Hematopoietic multipotent progenitor cell treated with erythropoietin and hydrocortisone succinate and interleukin-3 and kit ligand, for 17 days (in vitro differentiated cells): ENCODE data around the gene SH3PXD2B.
A peak's percentile ranks its signal among the peaks of the same experiment; 100 is the strongest.
"Not testable (repeated sequence)": the region's sequence is repeated elsewhere in the genome, so short reads cannot be mapped to it uniquely, and the experiment has no call there.

Source experiments
- DNase-seq: peaks from one replicate; pipeline ENCODE4 v3.0.0-alpha.2; 2015; ENCODE audit warnings: low spot score

The SH3PXD2B gene

DNA sequence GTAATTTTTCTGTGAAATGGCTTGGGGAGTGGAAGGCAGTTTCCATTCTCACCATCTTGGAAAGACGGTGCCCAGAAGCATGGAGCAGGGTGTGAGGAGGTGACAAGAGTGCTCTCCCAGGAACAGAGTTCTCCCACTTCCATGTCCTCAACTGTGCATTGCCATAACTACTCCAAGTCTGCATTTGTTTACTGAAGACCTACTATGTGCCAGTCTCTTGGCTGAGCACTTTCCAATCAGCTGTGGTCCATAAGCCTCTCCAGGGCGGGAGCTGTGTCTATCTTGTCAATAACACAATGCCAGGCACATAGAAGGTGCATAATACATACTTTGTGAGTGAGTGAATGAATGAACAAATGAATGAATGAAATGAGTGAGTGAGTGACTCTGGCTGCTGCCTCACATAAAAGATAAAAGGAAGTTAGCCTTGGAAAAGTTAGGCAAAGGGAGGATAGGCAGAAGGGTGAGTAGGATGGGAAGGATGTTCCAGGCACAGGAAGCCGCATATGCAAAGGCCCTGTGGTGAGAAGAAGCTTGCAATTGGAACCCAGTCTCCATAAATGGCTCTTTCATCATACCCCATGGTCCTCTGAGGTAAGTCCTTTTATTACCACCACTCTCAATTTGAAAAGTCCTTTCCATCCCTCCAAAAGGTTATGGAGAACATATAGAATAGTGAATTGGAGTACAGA lies 31.3 kb upstream of the SH3PXD2B start:
- no peak for DNase-seq

DNA sequence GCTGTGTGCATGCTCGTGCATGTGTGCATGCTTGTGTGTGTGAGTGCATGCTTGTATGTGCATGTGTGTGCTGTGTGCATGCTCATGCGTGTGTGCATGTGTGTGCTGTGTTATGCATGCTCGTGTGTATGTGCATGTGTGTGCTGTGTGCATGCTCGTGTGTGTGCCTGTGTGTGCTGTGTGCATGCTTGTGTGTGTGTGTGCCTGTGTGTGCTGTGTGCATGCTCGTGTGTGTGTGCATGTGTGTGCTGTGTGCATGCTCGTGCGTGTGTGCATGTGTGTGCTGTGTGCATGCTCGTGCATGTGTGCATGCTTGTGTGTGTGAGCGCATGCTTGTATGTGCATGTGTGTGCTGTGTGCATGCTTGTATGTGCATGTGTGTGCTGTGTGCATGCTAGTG lies 30.3 kb upstream of the SH3PXD2B start:
- DNase-seq = no peak

DNA sequence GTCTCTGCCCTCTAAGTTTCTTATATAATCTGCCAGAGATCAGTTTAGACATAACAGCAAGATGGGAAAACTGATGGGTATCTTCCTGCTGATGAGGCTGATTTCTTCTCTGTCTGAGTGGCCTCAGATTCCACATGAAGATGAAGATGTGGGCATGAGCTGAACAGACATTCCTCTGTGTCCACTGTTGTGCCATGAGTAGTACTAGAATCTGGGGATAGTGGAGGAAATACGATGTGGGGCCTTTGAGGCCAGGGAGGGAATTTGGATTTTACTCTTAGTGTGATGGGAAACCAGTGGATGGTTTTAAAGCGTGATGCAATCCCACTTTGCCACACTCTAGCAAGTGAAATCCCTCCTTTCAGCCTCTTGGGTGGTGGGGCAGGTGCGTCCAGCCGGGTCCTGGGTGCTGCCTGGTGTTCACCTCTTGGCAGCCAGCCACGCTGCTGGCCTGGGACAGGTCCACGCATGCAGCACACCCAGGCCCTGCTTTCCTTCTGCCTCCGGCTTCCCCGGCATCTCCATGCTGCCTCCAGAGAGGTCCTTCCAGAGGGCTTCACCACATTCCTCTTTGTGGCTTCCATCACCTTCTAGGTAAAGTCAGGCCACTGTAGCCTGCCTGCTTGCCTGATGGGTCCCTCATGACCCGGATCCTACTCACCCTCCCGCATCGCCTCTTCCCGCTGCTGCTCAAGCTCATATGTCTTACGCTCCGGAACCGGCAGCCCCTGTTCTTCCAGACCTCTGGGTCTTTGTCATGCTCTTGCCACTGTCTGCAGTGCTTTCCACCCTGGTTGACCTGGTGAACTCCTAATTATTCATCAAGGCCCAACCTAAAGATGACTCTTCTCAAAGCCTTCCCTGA lies 28.1 kb upstream of the SH3PXD2B start:
- no peak for DNase-seq

DNA sequence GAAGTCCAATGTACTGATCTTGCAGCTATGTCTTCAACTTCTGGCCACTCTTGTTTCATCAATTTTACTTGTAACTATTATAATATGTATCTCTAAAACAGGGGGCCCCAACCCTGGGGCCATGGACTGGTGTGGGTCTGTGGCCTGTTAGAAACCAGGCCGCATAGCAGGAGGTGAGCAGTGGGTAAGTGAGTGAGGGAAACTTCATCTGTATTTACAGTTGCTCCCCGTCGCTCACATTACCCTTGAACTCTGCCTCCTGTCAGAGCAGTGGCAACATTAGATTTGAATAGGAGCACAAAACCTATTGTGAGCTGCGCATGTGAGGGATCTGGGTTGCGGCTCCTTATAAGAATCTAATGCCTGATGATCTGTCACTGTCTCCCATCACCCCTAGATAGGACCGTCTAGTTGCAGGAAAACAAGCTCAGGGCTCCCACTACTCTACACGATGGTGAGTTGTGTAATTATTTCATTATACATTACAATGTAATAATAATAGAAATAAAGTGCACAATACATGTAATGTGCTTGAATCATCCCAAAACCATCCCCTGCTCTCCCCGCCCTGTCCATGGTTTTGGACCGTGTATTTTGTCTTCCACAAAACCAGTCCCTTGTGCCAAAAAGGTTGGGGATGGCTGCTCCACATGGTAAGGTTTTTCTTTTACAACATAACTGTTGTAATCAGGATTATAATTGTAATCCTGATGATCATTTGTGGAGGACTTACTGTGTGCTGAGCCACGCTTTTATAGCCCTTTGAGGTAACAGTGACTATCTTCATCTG lies 26.9 kb upstream of the SH3PXD2B start:
- DNase-seq = no peak

DNA sequence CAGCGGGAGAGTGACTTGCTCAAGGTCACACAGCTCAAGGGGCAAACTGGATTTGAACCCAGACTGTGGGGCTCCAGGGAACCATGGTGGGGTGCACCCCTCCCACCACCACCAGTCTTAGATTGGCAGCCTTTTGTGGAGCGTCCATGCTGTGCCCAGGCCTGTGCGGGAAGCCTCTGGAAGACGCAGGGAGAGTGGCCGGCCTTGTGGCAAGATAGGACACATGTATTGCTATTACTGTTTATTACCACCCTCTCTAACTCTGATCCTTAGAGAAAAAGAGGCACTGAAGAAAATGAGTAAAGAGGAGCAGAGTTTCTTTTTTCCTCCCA lies 25.4 kb upstream of the SH3PXD2B start:
- DNase-seq = no peak

DNA sequence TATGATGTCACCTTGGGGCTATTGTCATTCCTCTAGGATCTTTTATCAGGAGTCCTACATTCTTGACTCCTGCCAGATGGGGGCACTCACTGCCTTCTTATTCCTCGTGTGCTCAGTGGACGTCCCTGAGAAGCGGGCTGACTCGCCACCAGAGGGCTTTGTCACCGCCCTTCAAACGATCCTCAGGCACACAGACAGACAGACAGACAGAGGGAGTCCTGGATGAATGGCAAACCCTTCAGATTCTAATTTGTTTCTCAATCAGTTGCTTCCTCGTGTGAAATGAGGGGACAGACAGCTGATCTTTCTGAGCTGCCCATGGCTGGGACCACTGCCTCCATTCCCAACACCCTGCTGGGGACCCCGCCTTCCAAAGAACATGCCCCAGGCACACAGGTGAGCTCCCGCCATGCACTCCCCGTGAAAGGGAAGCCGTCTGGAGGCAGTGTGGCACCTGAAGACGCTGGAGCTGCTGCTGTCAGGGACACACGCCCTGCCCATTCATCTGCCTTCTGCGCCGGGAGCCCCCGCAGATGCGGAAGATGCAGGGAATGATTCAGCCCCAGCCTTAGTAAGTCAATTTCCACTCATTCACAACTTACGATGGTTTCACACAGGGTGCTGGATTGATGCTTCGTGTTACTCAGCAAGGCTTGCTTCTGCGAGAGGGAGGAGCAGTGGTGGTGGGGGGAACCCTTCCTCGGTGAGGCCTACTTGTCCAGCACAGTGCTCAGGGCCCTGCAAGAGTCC lies 24.9 kb upstream of the SH3PXD2B start:
- DNase-seq = peak; percentile 65

DNA sequence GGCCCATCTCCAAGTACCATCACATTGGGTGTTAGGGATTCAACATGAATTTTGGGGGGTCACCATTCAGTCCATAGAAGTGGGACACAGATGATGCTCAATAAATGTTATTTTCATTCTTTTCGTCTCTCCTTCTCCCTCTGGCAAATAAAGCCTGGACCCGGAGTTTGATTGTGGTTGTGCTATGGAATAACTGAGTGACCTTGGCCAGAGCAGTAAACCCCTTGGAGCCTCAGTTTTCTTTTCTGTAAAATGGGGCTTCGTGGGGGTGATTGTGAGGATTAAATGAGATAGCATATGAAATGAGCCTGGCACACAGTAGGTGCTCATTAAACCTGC lies 24.3 kb upstream of the SH3PXD2B start:
- DNase-seq = not testable (repeated sequence)

DNA sequence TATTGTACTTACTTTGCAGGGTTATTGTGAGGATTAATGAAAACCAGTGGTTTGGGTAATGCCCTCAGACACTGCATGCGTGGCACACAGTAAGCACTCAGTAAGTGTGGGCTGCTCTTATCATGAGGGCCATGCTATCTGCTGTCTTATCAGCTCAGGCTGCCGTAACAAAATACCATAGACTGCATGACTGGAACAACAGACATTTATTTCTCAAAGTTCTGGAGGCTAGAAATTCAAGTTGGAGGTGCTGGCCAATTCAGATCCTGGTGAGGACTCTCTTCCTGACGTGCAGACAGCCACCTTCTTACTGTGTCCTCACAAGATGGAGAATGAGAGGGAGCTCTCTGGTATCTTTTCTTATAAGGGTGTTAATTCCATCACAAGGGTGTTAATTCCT lies 23.9 kb upstream of the SH3PXD2B start:
- DNase-seq = no peak

DNA sequence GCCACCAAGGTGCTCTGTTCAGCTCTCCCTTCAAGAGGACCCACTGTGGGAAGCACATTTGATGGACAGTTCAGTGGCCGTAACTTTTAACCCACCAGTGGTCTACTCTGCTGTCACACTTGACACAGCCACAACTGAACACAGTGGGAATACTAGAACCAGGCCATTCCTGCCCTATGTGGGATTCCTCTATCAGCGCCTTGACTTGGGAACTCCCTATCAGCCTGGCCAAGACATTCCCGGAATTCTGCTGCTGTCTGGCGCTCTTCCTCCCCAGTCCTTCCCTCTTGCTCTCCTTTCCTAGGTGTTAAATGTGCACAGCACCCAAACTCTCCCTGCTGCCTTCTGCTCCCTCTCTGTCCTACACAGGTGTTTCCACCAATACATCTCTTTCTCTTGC lies 23.1 kb upstream of the SH3PXD2B start:
- DNase-seq = no peak

DNA sequence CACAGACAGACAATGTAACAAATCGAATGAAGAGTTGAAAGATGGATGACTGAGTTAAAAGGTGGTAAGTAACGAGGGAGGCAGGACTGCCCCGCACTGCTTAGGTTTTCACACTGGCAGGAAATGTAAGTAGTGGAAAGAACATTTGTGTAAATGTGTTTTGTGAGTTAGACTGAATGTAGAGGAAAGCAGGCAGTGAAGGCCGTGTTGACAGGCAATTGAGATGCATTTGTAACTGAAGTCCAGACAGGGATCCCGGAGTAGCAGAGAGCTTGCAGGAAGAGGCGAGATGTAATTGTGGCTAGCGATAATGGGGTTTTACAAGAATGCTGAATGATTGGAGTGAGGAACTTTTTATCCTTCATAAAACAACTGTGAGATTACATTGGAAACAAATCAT lies 20.0 kb upstream of the SH3PXD2B start:
- no peak for DNase-seq

DNA sequence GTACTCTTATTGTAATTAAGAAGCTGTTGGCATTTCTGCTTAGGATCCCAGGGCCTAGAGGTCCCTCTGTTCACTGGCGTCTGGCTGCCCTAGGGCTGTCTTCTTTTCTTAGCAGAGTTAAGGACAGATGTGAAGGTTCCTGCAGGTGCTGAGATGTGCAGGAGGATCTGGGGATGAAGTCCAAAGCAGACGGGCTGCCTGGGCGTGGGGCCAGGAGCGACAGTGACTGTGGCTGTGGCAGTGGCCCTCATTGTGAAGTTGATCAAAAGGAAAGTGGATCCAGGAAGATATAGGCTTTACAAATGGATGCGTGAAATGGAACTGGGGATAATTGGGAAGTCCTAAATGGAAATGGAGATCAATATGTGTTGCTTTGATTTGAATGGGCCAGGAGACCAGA lies 19.1 kb upstream of the SH3PXD2B start:
- no peak for DNase-seq

DNA sequence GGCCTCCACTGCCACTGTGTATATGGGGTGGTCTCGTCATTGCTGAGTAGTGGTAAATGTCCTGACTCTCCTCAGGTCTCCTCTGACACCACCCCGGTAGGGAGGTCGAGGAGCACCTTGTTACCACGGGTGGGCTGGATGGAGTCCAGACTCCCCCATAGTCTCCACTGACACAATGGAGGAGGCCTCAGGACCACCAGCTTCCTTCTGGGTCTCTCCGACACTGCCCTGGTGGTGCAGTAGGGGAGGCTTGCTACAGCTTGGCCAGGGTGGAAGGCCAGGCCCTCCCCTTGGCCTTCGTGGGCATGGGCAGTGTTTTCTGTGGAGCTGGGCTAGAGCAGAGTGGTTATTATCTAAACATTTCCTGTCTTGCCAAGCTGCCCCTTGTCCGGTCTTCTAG lies 15.4 kb upstream of the SH3PXD2B start:
- no peak for DNase-seq

DNA sequence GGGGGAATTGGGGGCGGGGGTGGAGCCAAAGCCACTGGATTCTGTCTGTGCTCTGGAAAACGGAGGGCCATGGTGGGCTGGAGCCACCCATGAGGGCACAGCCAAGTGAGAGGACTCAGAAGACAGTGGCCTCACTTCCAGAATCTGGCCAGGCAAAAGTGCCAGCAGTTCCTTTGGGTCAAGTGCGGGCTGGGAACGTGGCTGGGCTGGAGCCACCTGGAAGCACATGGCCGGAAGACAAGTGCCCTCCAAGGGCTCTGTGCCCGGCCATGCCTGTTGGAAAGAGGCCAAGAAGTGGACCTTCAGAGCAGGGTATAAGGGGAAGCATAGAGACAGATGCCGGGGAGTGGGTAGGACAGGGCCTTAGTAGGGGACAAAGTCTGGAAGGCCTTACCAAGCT lies 11.7 kb upstream of the SH3PXD2B start:
- no peak for DNase-seq

DNA sequence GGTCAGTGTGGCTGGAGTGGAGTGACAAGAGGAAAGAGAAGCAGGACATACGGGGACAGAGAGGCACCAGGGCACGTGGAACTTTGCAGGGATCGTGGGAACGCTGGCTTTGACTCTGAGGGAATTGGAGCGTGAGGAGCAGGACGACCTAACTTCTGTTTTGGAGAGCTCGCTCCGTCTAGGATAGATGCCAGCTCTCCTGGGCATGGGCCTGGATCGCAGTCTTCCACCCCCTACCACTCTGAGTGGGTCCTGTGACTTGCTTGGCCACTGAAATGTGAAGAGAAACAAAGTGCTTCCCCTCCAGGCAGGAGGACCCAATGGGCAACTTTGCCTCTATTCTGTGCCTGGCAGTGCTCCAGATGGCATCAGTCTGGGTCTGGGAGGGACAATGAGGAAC lies 8.7 kb upstream of the SH3PXD2B start:
- no peak for DNase-seq

DNA sequence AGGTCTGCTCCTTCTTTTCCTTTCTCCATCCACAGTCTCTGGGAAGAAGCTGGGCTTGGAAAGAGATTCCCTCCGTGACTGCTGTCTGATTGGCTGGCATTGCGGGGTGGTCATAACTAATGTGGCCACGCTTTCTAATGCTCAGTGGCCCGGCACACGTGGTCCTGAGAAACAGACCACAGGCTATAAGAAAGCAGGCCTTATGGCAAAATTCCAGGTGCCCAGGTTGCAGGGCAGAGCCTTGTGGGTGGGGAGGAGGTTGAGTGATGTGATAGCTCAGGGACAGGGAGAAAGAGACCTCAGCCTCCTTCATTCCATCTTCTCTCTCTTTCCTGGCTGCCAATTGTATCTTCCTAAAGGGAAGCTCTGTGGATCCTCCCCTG lies 5.4 kb upstream of the SH3PXD2B start:
- no peak for DNase-seq

DNA sequence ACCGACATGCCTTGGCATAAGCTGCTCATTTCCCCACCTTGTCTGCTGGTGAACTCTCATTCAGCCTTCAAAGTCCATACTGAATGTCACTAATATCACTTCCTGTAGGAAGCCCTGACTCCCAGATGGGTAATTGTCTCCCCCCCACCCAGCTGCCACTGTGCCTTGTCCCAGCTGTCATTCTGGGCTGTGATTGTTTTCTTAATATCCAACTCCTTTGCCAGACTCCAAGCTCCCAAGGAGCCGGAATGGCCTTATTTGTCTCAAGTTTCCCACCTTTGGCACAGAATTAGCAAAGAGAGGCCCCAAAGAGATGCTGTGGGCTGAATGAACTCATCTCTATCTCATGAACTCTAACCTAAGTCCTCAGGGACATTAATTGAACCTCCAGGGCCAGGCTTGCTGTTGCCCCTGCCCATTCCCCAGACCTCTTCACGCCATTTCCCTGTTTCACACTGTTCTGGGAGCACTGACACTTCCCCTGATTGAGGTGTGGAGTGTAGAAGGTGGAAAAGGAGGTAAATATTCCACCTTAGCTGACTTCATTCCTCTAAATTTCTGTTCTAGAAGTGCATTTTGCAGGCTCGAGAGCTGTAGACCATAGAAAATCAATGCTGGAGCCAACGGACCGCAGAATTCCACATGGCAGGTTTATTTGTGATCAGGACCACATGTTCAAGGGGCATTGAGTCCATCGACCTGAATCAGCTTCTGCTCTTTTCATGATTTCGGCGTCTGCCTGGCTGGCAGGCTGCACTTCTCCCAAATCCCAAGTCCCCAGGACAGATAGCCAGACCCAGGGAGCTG lies 4.9 kb upstream of the SH3PXD2B start:
- no peak for DNase-seq

DNA sequence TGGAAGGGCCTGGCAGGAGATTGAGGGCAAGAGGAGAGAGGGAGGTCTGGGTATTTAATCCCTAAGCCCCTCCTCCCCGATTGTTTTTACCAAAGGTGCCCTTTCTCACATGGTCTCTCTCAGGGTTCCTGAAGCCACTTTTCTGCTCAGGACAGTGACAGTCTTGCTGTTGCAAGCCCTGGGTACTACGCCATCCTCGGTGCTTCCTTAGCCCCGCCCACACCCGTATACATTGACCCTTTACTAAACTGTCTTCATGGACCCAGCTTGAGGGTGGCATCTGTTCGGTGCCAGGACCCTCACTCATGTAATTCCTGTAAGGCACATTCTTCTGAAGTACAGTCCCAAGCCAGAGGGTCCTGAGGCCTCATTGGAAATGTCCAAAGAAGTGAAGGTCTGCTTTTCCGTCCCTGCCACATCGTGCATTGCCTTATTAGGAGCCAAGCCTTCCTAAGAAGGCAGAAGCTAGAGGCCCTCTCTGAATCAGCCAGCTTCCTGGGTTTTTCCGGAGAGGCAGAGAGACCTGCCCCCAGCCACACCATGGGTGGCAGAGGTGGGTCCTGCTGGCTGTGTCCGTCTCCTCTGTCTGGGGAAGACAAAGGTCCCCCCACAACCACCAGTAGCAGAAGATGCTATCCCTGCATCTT lies 1.9 kb upstream of the SH3PXD2B start:
- no peak for DNase-seq

DNA sequence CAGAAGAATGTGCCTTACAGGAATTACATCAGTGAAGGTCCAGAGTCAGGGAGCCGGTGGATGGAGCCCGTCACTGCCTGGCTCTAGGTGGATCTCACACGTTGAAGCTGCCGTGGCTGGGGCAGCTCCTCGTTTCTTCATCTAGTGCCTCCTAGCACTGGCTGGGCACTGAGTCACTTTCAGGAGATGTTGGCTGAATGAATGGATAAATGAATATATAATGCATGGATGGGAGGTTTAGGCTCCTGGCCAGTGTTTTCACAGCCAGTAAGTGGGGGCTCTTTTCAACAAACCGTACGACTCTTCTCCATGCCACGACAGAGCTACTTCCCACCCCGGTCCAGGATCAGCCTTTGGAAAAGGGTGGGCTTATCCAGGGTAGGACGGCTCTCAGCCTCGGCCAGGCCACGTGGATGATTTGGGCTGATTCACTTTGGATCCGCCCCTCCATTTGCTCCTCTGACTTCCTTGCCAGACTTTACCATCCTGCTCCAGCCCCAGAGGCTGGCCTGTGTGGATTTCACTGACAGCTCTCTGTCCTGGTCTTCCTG lies 1.3 kb upstream of the SH3PXD2B start:
- DNase-seq = no peak

DNA sequence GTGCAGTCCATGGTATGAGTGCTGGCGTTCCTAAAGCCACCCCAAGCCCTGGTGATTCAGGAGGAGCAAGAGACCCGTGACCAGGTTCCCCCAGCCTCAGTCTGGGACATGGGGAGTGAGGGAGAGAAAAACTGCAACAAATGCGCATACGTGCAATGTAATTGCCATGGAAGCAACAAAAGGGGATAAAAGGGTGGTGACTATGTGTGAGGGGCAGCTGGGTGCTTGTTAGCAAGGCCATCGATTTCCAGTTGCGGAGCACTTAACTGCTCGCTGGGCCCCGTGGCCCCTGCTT lies 709 bp upstream of the SH3PXD2B start:
- no peak for DNase-seq

DNA sequence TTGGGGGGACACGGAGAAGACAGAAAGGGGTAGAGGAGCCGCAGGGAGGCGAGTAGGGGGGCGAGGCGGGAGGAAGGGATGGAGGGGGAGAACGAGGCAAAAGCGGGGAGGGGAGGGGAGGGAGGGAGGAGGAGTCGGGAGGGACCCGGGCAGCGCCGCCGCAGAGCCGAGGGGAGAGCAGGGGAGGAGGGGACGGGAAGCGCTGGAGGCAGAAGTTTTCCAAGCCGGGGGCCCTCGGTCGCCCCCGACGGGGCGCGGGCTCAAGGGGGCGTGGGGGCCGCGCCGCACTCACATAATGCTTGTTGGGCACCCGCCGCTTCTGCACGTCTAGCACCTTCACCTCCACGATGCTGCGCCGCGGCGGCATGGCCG lies 353 bp downstream of the SH3PXD2B start:
- DNase-seq = no peak
